Neural crest cell (in vitro differentiated cells): ENCODE data around the gene DHRS3. TPM values are rescaled to one million over a fixed set of nuclear protein-coding genes. Genes with fewer than 3 reads are reported as not detected.

Source experiments
- DNase-seq: peaks from one replicate; pipeline ENCODE4 v3.0.0; 2021; ENCODE audit warnings: low read depth, mixed read lengths, low spot score
- H3K27ac Mint-ChIP-seq: one replicate; pipeline ENCODE4 v1.8.0; 2021; ENCODE audit warnings: mild to moderate bottlenecking, mixed read lengths; ENCODE audit not compliant: unreplicated experiment
- H3K27me3 Mint-ChIP-seq: 2 replicates; pipeline ENCODE4 v1.8.0; 2021; ENCODE audit warnings: low read depth, mild to moderate bottlenecking, mixed read lengths
- H3K36me3 Mint-ChIP-seq: 2 replicates; pipeline ENCODE4 v1.8.0; 2021; ENCODE audit warnings: low read depth, mild to moderate bottlenecking, mixed read lengths
- H3K4me1 Mint-ChIP-seq: 2 replicates; pipeline ENCODE4 v1.8.0; 2021; ENCODE audit warnings: mixed read lengths
- H3K4me3 Mint-ChIP-seq: one replicate; pipeline ENCODE4 v1.8.0; 2021; ENCODE audit warnings: mild to moderate bottlenecking, mixed read lengths
- H3K9me3 Mint-ChIP-seq: 2 replicates; pipeline ENCODE4 v1.8.0; 2021; ENCODE audit warnings: mixed read lengths
- total RNA-seq: library from RNA; stranded (reverse); gene quantifications from 2 replicates; pipeline ENCODE4 v1.2.1, GENCODE V29; 2021
- TF ChIP-seq, protein P1 (sequence below): fragments of 200-600 bp; sonication (generic); conservative IDR thresholded peaks from 2 replicates; pipeline ENCODE4 v1.5.0; 2021; ENCODE audit warnings: antibody characterized with exemption, mild to moderate bottlenecking

DHRS3 gene
- total RNA-seq, 1 donor from 2014 or later = 0.91 TPM

DNA sequence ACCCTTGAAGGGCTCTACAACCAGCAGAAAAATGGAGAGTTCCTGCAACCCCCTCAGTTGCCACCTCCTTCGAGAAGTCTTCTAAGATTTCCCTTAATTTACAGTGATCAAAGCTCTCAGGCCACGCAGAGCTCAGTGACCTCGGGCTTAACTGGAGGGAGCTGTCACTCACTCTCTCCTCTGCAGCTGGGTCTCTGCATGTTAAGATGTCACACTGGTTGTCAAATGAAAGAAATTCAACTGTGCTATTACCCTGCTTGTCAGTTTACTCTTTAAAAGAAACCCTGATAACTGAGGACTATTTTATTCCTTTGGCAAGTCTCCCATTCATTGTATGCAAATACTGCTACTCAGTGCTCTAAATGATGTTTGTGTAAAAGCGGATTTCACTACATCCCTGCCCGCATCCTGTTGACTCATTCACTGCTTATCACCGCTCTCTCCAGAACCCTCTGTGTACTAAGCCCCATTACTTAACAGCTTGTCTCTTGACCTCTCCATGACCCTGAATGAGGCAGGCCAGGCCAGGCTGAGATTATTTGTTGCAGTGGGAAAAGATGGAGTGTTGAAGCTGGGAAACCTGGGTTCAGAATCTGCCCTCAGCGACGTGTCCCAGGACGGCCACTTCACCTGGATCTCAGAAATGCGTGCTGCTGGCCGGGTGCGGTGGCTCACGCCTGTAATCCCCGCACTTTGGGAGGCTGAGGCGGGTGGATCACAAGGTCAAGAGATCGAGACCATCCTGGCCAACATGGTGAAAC is 13.7 kb downstream of the DHRS3 start:
- H3K9me3 Mint-ChIP-seq = no peaks in the 10 kb centered on the region
- H3K36me3 Mint-ChIP-seq = no peaks in the 10 kb centered on the region
- peak overlapping the region; percentile 12 for H3K4me3 Mint-ChIP-seq
- no peak overlapping the region for H3K27ac Mint-ChIP-seq
- TF ChIP-seq, protein P1, sequence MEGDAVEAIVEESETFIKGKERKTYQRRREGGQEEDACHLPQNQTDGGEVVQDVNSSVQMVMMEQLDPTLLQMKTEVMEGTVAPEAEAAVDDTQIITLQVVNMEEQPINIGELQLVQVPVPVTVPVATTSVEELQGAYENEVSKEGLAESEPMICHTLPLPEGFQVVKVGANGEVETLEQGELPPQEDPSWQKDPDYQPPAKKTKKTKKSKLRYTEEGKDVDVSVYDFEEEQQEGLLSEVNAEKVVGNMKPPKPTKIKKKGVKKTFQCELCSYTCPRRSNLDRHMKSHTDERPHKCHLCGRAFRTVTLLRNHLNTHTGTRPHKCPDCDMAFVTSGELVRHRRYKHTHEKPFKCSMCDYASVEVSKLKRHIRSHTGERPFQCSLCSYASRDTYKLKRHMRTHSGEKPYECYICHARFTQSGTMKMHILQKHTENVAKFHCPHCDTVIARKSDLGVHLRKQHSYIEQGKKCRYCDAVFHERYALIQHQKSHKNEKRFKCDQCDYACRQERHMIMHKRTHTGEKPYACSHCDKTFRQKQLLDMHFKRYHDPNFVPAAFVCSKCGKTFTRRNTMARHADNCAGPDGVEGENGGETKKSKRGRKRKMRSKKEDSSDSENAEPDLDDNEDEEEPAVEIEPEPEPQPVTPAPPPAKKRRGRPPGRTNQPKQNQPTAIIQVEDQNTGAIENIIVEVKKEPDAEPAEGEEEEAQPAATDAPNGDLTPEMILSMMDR = no peak
- no peak for DNase-seq
- H3K4me1 Mint-ChIP-seq = peaks cover 23% of the 10 kb centered on the region
- H3K27me3 Mint-ChIP-seq = peaks cover 2% of the 10 kb centered on the region

DNA sequence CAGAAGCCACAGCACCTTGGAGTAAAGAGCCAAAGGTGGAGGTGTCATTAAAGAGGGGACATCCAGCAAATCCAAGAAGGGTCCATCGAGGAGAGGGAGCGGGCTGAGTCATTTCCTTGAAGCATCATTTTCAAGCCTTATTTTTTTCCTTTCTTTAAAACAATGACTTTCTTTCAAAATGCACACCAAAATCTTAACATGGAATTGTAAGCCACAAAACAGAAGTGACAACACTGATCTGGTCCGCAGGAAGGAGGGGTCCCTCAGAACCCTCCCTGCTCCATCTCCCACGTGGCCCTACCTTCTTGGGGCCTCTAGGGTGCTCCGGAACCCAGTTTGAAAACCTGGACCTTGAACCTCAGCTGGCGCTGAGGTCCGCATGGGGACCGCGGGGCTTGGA is 14.8 kb downstream of the DHRS3 start:
- no peak overlapping the region for H3K27ac Mint-ChIP-seq
- TF ChIP-seq, protein P1 = no peak
- H3K4me3 Mint-ChIP-seq = no peak overlapping the region
- DNase-seq = no peak
- peaks cover 23% of the 10 kb centered on the region for H3K4me1 Mint-ChIP-seq
- H3K9me3 Mint-ChIP-seq = no peaks in the 10 kb centered on the region
- H3K27me3 Mint-ChIP-seq = no peaks in the 10 kb centered on the region
- H3K36me3 Mint-ChIP-seq = no peaks in the 10 kb centered on the region

DNA sequence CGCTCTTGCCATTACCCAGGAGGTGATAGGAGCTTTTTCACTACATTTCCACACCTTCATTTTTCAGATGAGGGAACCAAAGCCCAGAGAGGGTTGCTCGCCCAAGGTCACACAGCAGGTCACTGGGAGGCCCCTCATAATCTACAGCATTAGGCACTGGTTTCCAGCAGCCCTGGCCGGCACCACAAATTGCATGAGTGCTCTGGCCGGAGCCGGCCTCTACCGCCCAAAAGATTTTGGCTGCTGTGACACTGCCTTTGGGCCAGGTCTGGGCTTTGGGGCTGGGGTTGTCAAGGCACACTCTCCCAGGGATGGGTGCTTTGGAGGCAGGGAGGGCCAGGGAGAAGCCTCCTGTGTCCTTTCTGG is 15.4 kb downstream of the DHRS3 start:
- no peaks in the 10 kb centered on the region for H3K9me3 Mint-ChIP-seq
- H3K4me1 Mint-ChIP-seq = peaks cover 23% of the 10 kb centered on the region
- H3K27me3 Mint-ChIP-seq = no peaks in the 10 kb centered on the region
- no peak overlapping the region for H3K4me3 Mint-ChIP-seq
- no peak overlapping the region for H3K27ac Mint-ChIP-seq
- TF ChIP-seq, protein P1 = no peak
- DNase-seq = no peak
- no peaks in the 10 kb centered on the region for H3K36me3 Mint-ChIP-seq

DNA sequence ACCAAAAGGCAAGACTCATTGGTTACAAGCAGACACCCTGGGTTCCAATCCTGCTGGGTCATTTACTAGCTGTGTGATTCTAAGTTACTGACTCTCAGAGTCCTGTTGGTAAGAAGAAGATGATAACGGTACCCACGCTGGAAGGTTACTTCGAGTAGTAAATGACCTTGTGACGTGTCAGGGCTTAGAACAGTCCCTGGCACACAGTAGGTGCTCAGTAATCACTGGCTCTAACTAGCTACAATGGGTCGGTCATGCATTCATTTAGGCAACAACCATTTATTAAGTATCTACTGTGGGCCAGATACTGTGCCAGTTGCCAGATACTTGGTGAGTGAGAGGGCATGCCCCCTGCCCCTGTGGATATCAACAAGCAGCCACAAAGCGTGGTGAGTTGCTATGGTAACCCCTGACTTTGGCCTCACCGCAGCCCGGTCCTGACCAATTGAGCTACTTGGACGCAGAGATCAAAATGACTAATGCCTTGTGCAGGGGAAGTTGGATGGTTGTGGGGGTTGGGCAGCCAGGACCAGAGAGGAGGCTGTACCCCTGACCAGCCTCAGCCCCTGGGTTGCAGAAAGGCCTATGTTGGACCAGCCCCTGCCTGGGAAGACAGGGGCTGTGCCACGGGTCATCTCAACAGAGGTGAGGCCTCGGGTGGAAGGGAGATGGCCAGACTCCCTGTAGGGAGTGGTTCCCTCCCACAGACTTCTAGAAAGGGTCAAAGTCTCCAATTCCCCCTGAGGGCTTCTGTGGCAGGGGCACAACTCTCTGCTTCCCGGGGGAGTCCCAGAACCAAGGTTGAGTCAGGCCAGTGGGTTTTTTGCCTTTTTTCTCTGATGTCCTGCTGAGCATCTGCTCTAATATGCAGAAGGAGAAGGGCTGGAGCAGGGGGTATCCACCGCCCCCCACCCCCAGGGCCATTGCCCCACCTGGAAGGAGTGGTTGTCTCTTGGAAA is 16.0 kb downstream of the DHRS3 start:
- TF ChIP-seq, protein P1 = no peak
- Mint-ChIP-seq H3K27ac (no peak overlapping the region), H3K4me1 (peaks cover 23% of the 10 kb centered on the region), H3K27me3 (peaks cover 5% of the 10 kb centered on the region), H3K9me3 (no peaks in the 10 kb centered on the region), H3K36me3 (no peaks in the 10 kb centered on the region), H3K4me3 (peak overlapping the region; percentile 7)
- no peak for DNase-seq

DNA sequence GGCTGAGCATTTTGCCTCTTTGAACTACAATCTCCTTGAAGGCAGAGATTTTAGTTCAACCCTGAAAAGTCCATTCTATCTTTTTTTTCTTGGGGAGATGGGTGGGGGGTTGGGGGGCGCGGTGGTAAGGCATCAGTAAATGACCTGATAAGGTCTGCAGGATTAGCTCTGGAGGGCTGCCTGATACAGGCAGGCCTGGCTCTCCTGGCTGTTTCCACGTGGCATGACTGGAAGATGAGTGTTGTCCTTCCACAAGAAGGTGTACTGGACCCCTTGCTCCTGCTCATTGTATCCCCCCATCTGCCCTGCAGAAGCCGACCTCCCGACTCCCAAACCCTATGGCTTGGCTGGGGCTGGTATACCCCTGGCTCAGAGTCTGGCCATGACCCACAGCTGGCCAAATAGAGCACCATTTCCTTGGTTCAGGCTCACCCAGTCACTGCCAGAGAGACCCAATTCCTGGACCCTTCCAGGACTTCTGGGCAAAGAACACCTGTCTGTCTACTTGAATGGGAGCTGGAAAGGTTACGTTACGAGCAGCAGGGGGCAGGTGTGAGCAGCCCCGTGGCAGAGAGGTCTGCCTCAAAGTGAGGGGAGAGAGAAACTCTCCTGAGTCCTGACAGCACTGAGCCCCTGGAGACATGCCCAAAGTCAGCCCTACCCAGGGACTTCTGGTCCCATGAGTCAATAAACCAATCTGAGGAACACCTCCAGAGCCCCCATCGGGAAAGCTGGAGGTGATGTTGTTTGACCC is 17.0 kb downstream of the DHRS3 start:
- Mint-ChIP-seq H3K9me3 (no peaks in the 10 kb centered on the region), H3K4me3 (no peak overlapping the region), H3K36me3 (no peaks in the 10 kb centered on the region), H3K4me1 (peaks cover 23% of the 10 kb centered on the region), H3K27me3 (peaks cover 10% of the 10 kb centered on the region), H3K27ac (no peak overlapping the region)
- TF ChIP-seq, protein P1 = peak; percentile 53
- no peak for DNase-seq
